Nephron (organoid): ENCODE data around the gene DSC1.
"Not testable (repeated sequence)": the region's sequence is repeated elsewhere in the genome, so short reads cannot be mapped to it uniquely, and the experiment has no call there.

ENCODE experiments used
- H3K27ac Mint-ChIP-seq, 3 experiments: 2 replicates each; pipeline ENCODE4 v1.8.0; 2020; ENCODE audit warnings: mixed read lengths in 3 of 3, mild to moderate bottlenecking in 2 of 3, moderate library complexity in 1 of 3
- H3K27me3 Mint-ChIP-seq: 2 replicates; pipeline ENCODE4 v1.8.0; 2021; ENCODE audit warnings: low read depth, mild to moderate bottlenecking, moderate library complexity, mixed read lengths
- H3K36me3 Mint-ChIP-seq: 2 replicates; pipeline ENCODE4 v1.8.0; 2020; ENCODE audit warnings: low read depth, mixed read lengths
- H3K4me1 Mint-ChIP-seq: 2 replicates; pipeline ENCODE4 v1.8.0; 2020; ENCODE audit warnings: mixed read lengths
- H3K4me3 Mint-ChIP-seq, 3 experiments: 2 replicates each; pipeline ENCODE4 v1.8.0; 2020; ENCODE audit warnings: mild to moderate bottlenecking in 3 of 3, mixed read lengths in 3 of 3, moderate library complexity in 2 of 3
- H3K9me3 Mint-ChIP-seq: 2 replicates; pipeline ENCODE4 v1.8.0; 2020; ENCODE audit warnings: mixed read lengths
- CTCF ChIP-seq, 3 experiments: fragments of 200-600 bp; sonication (generic); IDR thresholded peaks; one replicate each; pipeline ENCODE4 v1.5.0; 2021; ENCODE audit warnings: antibody characterized with exemption in 3 of 3; ENCODE audit not compliant: unreplicated experiment in 3 of 3

The DSC1 gene

GRCh38 chr18:31185186-31185950, 22.7 kb upstream of the DSC1 start:
- Mint-ChIP-seq H3K36me3 (no peaks in the 10 kb centered on the region), H3K4me3 (no peak overlapping the region), H3K27ac (peak overlapping the region; percentile 61 to 89 (median 85)), H3K9me3 (no peaks in the 10 kb centered on the region), H3K27me3 (no peaks in the 10 kb centered on the region), H3K4me1 (no peaks in the 10 kb centered on the region)
- no peak for TF ChIP-seq CTCF (IDR thresholded peaks at IDR 0.05; ENCODE audit: unreplicated experiment in 3 of 3)

- Mint-ChIP-seq H3K27ac (no peak overlapping the region), H3K27me3 (no peaks in the 10 kb centered on the region), H3K4me3 (no peak overlapping the region), H3K4me1 (no peaks in the 10 kb centered on the region), H3K36me3 (peaks cover 4% of the 10 kb centered on the region), H3K9me3 (no peaks in the 10 kb centered on the region)
- TF ChIP-seq CTCF (IDR thresholded peaks at IDR 0.05; ENCODE audit: unreplicated experiment in 3 of 3): no peak
These were observed 20.6 kb upstream of the DSC1 start for GRCh38 chr18:31183302-31183701.

- H3K36me3 Mint-ChIP-seq, H3K27me3 Mint-ChIP-seq, H3K27ac Mint-ChIP-seq, H3K9me3 Mint-ChIP-seq, H3K4me3 Mint-ChIP-seq, H3K4me1 Mint-ChIP-seq: not testable (repeated sequence)
These were observed 14.7 kb upstream of the DSC1 start for GRCh38 chr18:31177369-31177768.

- no peak for TF ChIP-seq CTCF (IDR thresholded peaks at IDR 0.05; ENCODE audit: unreplicated experiment in 3 of 3)
- Mint-ChIP-seq H3K4me1 (no peaks in the 10 kb centered on the region), H3K27me3 (no peaks in the 10 kb centered on the region), H3K36me3 (peaks cover 8% of the 10 kb centered on the region), H3K4me3 (no peak overlapping the region), H3K27ac (no peak overlapping the region), H3K9me3 (peaks cover 3% of the 10 kb centered on the region)
These were observed 13.9 kb upstream of the DSC1 start for GRCh38 chr18:31176531-31176930.

GRCh38 chr18:31171144-31171839, 8.6 kb upstream of the DSC1 start:
- Mint-ChIP-seq H3K36me3 (no peaks in the 10 kb centered on the region), H3K27ac (peak overlapping the region in 1 of 3 experiments; percentile 24), H3K27me3 (no peaks in the 10 kb centered on the region), H3K4me1 (no peaks in the 10 kb centered on the region), H3K9me3 (no peaks in the 10 kb centered on the region), H3K4me3 (no peak overlapping the region)
- no peak for TF ChIP-seq CTCF (IDR thresholded peaks at IDR 0.05; ENCODE audit: unreplicated experiment in 3 of 3)

- H3K4me3 Mint-ChIP-seq: no peak overlapping the region
- H3K9me3 Mint-ChIP-seq: no peaks in the 10 kb centered on the region
- no peaks in the 10 kb centered on the region for H3K4me1 Mint-ChIP-seq
- H3K27ac Mint-ChIP-seq: no peak overlapping the region
- H3K27me3 Mint-ChIP-seq: no peaks in the 10 kb centered on the region
- H3K36me3 Mint-ChIP-seq: no peaks in the 10 kb centered on the region
- no peak for TF ChIP-seq CTCF (IDR thresholded peaks at IDR 0.05; ENCODE audit: unreplicated experiment in 3 of 3)
These were observed 7.7 kb upstream of the DSC1 start for GRCh38 chr18:31170335-31170734.
